ENCODE results near the gene PTPN22.

PTPN22 gene

GRCh38 chr1:113868387-113869083 lies 3.0 kb downstream of the PTPN22 start:
- Histone ChIP-seq H3K79me2 (ENCODE audit: insufficient read depth, low read length) (peaks cover 66% of the 10 kb centered on the region), H3F3A (ENCODE audit: insufficient read depth) (peaks cover 44% of the 10 kb centered on the region), H3K9ac (ENCODE audit: low read length) (no peak overlapping the region), H3K4me2 (ENCODE audit: low read depth, low read length, poor library complexity, severe bottlenecking) (peak overlapping the region; percentile 25), H3K27ac (ENCODE audit: low read depth, low read length) (peak overlapping the region; percentile 18; the same call in 1 of the 2 replicates), H2AFZ (ENCODE audit: low read depth, low read length, severe bottlenecking) (no peak overlapping the region), H3K36me3 (ENCODE audit: low read length) (no peaks in the 10 kb centered on the region), H3K9me3 (ENCODE audit: insufficient read depth, low read length) (no peaks in the 10 kb centered on the region), H4K20me1 (ENCODE audit: low read depth, low read length) (no peaks in the 10 kb centered on the region), H3K27me3 (ENCODE audit: low read length) (no peaks in the 10 kb centered on the region), H3K4me3 (ENCODE audit: insufficient read depth, low read length, poor library complexity, severe bottlenecking) (no peak overlapping the region), H3K9me2 (replicated peaks; ENCODE audit: insufficient read depth, low read length) (no peaks in the 10 kb centered on the region)
- TF ChIP-seq EZH2phosphoT487 (conservative IDR thresholded peaks at IDR 0.05; ENCODE audit: low read length) (no peak), CTCF (IDR thresholded peaks at IDR 0.05; ENCODE audit: insufficient read depth, low read length, poor library complexity, severe bottlenecking) (no peak)

DNA sequence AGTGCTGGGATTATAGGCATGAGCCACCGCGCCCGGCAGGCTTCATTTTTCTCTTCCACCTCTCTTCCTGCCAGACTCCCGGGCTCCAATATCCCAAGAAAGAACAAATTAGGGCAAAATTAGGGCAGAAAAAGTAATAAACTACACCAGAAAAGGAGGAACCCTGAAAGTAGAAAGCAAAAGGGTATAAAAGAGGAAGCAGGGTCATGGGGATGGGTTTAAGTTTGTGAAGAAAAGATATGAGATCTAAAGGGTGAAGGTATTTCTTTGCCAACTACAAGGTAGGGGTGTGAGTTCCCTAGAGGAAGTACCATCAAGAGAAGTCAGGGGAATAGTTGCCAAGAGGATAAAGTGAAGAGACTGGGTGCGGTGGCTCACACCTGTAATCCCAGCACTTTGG lies 9.9 kb downstream of the PTPN22 start:
- Histone ChIP-seq H3K4me2 (ENCODE audit: low read depth, low read length, poor library complexity, severe bottlenecking) (no peak overlapping the region), H4K20me1 (ENCODE audit: low read depth, low read length) (no peaks in the 10 kb centered on the region), H3K27me3 (ENCODE audit: low read length) (no peaks in the 10 kb centered on the region), H3K9me2 (replicated peaks; ENCODE audit: insufficient read depth, low read length) (no peaks in the 10 kb centered on the region), H3K27ac (ENCODE audit: low read depth, low read length) (no peak overlapping the region), H3K79me2 (ENCODE audit: insufficient read depth, low read length) (peaks cover 31% of the 10 kb centered on the region), H3K4me3 (ENCODE audit: insufficient read depth, low read length, poor library complexity, severe bottlenecking) (no peak overlapping the region), H3K36me3 (ENCODE audit: low read length) (peaks cover 9% of the 10 kb centered on the region), H3F3A (ENCODE audit: insufficient read depth) (peaks cover 26% of the 10 kb centered on the region), H3K9me3 (ENCODE audit: insufficient read depth, low read length) (no peaks in the 10 kb centered on the region), H2AFZ (ENCODE audit: low read depth, low read length, severe bottlenecking) (no peak overlapping the region), H3K9ac (ENCODE audit: low read length) (no peak overlapping the region)
- TF ChIP-seq CTCF (IDR thresholded peaks at IDR 0.05; ENCODE audit: insufficient read depth, low read length, poor library complexity, severe bottlenecking) (no peak), EZH2phosphoT487 (conservative IDR thresholded peaks at IDR 0.05; ENCODE audit: low read length) (no peak)

DNA sequence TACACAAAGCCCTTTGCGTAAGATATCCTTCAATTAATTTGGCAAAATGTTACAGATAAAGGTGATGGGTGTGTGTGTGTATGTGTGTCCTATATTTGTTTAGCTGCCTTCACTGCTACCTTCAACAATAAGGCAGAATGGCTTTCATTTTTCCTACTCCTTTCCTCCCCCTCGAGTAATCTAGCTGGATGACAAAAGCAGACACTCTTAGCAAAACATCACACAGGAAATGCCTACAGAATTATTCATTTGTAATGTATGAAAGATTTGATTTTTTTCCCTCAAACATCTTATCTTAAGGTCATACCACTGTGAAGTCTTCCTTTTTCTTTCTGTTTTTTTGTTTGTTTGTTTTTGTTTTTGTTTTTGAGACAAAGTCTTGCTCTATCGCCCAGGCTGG lies 10.6 kb downstream of the PTPN22 start:
- Histone ChIP-seq H3K4me2 (ENCODE audit: low read depth, low read length, poor library complexity, severe bottlenecking) (peak overlapping the region; percentile 59), H3F3A (ENCODE audit: insufficient read depth) (peaks cover 26% of the 10 kb centered on the region), H3K27ac (ENCODE audit: low read depth, low read length) (peak overlapping the region; percentile 69), H3K79me2 (ENCODE audit: insufficient read depth, low read length) (peaks cover 29% of the 10 kb centered on the region), H2AFZ (ENCODE audit: low read depth, low read length, severe bottlenecking) (no peak overlapping the region), H3K9me2 (replicated peaks; ENCODE audit: insufficient read depth, low read length) (no peaks in the 10 kb centered on the region), H3K4me3 (ENCODE audit: insufficient read depth, low read length, poor library complexity, severe bottlenecking) (no peak overlapping the region), H3K36me3 (ENCODE audit: low read length) (peaks cover 17% of the 10 kb centered on the region), H4K20me1 (ENCODE audit: low read depth, low read length) (no peaks in the 10 kb centered on the region), H3K27me3 (ENCODE audit: low read length) (no peaks in the 10 kb centered on the region), H3K9ac (ENCODE audit: low read length) (no peak overlapping the region), H3K9me3 (ENCODE audit: insufficient read depth, low read length) (no peaks in the 10 kb centered on the region)
- no peak for TF ChIP-seq EZH2phosphoT487 (conservative IDR thresholded peaks at IDR 0.05; ENCODE audit: low read length)
- no peak for TF ChIP-seq CTCF (IDR thresholded peaks at IDR 0.05; ENCODE audit: insufficient read depth, low read length, poor library complexity, severe bottlenecking)

Measured in SU-DHL-6 (cell line).